ENCODE results near the gene CASP3. TPM values are rescaled to one million over a fixed set of nuclear protein-coding genes. Genes with fewer than 3 reads are reported as not detected.

CASP3 gene
- 11.3 TPM for total RNA-seq
- long read RNA-seq, transcript CASP3-206 (7 exons, 2,540 nt) = major isoform, 10 of 20 reads
- long read RNA-seq, transcript CASP3-201 (8 exons, 2,673 nt) = minor isoform, 7 of 20 reads
- long read RNA-seq, partial matches to known transcripts = 0 of 20 reads
- long read RNA-seq, other reads (novel, unspliced or antisense) = 3 of 20 reads

GRCh38 chr4:184649026-184649970, at the start of gene CASP3, which contains the start of gene PRIMPOL:
TSS of gene CASP3 (minus strand) at chr4:184649447. CDS start at chr4:184638453, 10,994 bp downstream.
TSS of gene PRIMPOL (plus strand) at chr4:184649738. CDS start at chr4:184657141, 7,403 bp downstream.
- intact Hi-C loops (cut with micrococcal nuclease) = no loop called here
- ATAC-seq = peak; percentile 96

GRCh38 chr4:184697956-184698355, 48.7 kb upstream of the CASP3 start:
- ATAC-seq = no peak
- intact Hi-C loops (cut with micrococcal nuclease) = no loop called here
- no peak for DNase-seq

More at GRCh38 chr4:184649026-184649970, at the start of gene CASP3, which contains the start of gene PRIMPOL:
- peak; percentile 99 for DNase-seq

GRCh38 chr4:184695178-184695896, 46.1 kb upstream of the CASP3 start:
- ATAC-seq = peak; percentile 89
- intact Hi-C loops (cut with micrococcal nuclease) = no loop called here

GRCh38 chr4:184694412-184694956, 45.2 kb upstream of the CASP3 start:
- intact Hi-C loops (cut with micrococcal nuclease) = no loop called here
- DNase-seq (no peak), ATAC-seq (peak; percentile 45)

More at GRCh38 chr4:184695178-184695896, 46.1 kb upstream of the CASP3 start:
- no peak for DNase-seq

GRCh38 chr4:184693056-184693455, 43.8 kb upstream of the CASP3 start:
- intact Hi-C loops (cut with micrococcal nuclease) = no loop called here
- ATAC-seq (no peak), DNase-seq (no peak)

- DNase-seq (no peak), ATAC-seq (no peak)
- intact Hi-C loops (cut with micrococcal nuclease) = no loop called here
Observed at GRCh38 chr4:184689681-184690080, 40.4 kb upstream of the CASP3 start.

GRCh38 chr4:184688447-184688846, 39.2 kb upstream of the CASP3 start:
- intact Hi-C loops (cut with micrococcal nuclease) = no loop called here
- DNase-seq = no peak
- ATAC-seq = no peak

- intact Hi-C loops (cut with micrococcal nuclease) = no loop called here
- DNase-seq (no peak), ATAC-seq (no peak)
Observed at GRCh38 chr4:184688005-184688404, 38.8 kb upstream of the CASP3 start.

GRCh38 chr4:184684491-184685189, 35.4 kb upstream of the CASP3 start:
- DNase-seq = peak; percentile 38
- peak; percentile 62 for ATAC-seq
- intact Hi-C loops (cut with micrococcal nuclease) = no loop called here

- intact Hi-C loops (cut with micrococcal nuclease) = no loop called here
- DNase-seq (no peak), ATAC-seq (no peak)
Observed at GRCh38 chr4:184681916-184682315, 32.7 kb upstream of the CASP3 start.

- DNase-seq (no peak), ATAC-seq (no peak)
- intact Hi-C loops (cut with micrococcal nuclease) = no loop called here
Observed at GRCh38 chr4:184680698-184681097, 31.5 kb upstream of the CASP3 start.

GRCh38 chr4:184675821-184676492, 26.7 kb upstream of the CASP3 start:
- no peak for ATAC-seq
- DNase-seq = no peak
- intact Hi-C loops (cut with micrococcal nuclease) = no loop called here

GRCh38 chr4:184675018-184675417, 25.8 kb upstream of the CASP3 start:
- DNase-seq (no peak), ATAC-seq (no peak)
- intact Hi-C loops (cut with micrococcal nuclease) = no loop called here

GRCh38 chr4:184674011-184674410, 24.8 kb upstream of the CASP3 start:
- ATAC-seq = no peak
- intact Hi-C loops (cut with micrococcal nuclease) = no loop called here
- DNase-seq = no peak

- DNase-seq = no peak
- intact Hi-C loops (cut with micrococcal nuclease) = no loop called here
- ATAC-seq = no peak
Observed at GRCh38 chr4:184672741-184673140, 23.5 kb upstream of the CASP3 start.

- intact Hi-C loops (cut with micrococcal nuclease) = no loop called here
- ATAC-seq = no peak
- no peak for DNase-seq
Observed at GRCh38 chr4:184671101-184671500, 21.9 kb upstream of the CASP3 start.

- DNase-seq = no peak
- intact Hi-C loops (cut with micrococcal nuclease) = no loop called here
- no peak for ATAC-seq
Observed at GRCh38 chr4:184669251-184669650, 20.0 kb upstream of the CASP3 start.

- DNase-seq (no peak), ATAC-seq (no peak)
- intact Hi-C loops (cut with micrococcal nuclease) = no loop called here
Observed at GRCh38 chr4:184668511-184669114, 19.4 kb upstream of the CASP3 start.
